Central memory CD8-positive, alpha-beta T cell (primary cell): ENCODE measurements around the gene METTL15.
A peak's percentile ranks its signal among the peaks of the same experiment; 100 is the strongest.
"Not testable (repeated sequence)": the region's sequence is repeated elsewhere in the genome, so short reads cannot be mapped to it uniquely, and the experiment has no call there.

ENCODE experiments used
- ATAC-seq: fragments of 150-1000 bp; cut with Tn5 transposase; replicated peaks from 2 replicates; pipeline ENCODE4 v1.10.0; 2022; ENCODE audit warnings: mild to moderate bottlenecking, moderate FRiP score, moderate number of reproducible peaks; ENCODE audit not compliant: poor library complexity, severe bottlenecking; ENCODE audit errors: extremely low read depth
- DNase-seq, 2 donors: peaks; one replicate each; pipeline ENCODE4 v3.0.0; 2021; ENCODE audit warnings: low spot score in 2 of 2
- H3K27ac Mint-ChIP-seq: one replicate; pipeline ENCODE4 v1.8.0; 2022; ENCODE audit warnings: low read depth, mild to moderate bottlenecking, moderate library complexity, mixed read lengths
- H3K27me3 Mint-ChIP-seq: one replicate; pipeline ENCODE4 v1.8.0; 2022; ENCODE audit warnings: mixed read lengths
- H3K36me3 Mint-ChIP-seq: one replicate; pipeline ENCODE4 v1.8.0; 2022; ENCODE audit warnings: mild to moderate bottlenecking, moderate library complexity, mixed read lengths; ENCODE audit not compliant: insufficient read depth
- H3K4me1 Mint-ChIP-seq: one replicate; pipeline ENCODE4 v1.8.0; 2022; ENCODE audit warnings: mixed read lengths
- H3K4me3 Mint-ChIP-seq: one replicate; pipeline ENCODE4 v1.8.0; 2022; ENCODE audit warnings: mild to moderate bottlenecking, moderate library complexity, mixed read lengths
- H3K9me3 Mint-ChIP-seq: one replicate; pipeline ENCODE4 v1.8.0; 2022; ENCODE audit warnings: mixed read lengths

Gene METTL15

DNA sequence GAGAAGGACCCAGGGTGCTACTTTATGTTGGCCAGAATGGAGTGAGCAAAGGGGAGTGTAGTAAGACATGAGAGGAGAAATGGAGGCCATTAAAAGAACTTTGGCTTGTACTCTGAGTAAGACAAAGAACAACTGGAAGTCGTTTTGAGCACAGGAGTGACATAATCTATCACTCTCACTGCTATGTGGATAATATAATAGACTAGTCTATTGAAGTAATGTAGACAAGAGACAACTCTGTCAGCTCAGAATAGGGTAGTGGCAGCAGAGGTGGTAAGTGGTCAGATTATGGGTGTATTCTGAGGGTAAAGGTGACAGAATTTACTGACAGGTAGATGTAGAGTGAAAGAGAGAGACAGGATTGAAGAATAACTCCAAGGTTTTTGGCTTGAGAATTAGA, 8.5 kb upstream of the METTL15 start:
- no peak overlapping the region for H3K4me3 Mint-ChIP-seq
- H3K36me3 Mint-ChIP-seq: no peaks in the 10 kb centered on the region
- no peaks in the 10 kb centered on the region for H3K27me3 Mint-ChIP-seq
- peaks cover 4% of the 10 kb centered on the region for H3K4me1 Mint-ChIP-seq
- no peaks in the 10 kb centered on the region for H3K9me3 Mint-ChIP-seq
- DNase-seq (no peak), ATAC-seq (no peak)
- H3K27ac Mint-ChIP-seq: no peak overlapping the region

DNA sequence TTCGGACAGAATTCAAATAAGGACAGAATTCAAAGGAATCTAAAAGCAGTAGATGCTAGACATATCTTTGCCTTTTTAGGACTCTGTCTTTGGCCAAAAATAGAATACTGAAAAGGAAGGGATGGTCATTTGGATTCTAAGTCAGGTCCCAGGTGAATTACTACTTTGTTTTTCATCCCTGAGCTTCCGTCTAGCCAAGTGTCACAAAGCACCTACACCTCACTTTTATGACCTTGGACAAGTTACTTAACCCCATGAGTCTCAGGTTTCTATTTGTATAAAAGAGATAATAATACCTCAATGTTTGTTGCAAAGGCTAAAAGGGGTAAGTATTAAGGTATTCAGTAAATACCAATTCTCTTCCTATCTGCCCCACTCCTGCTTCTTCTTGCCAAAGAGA, 7.5 kb upstream of the METTL15 start:
- Mint-ChIP-seq H3K36me3 (no peaks in the 10 kb centered on the region), H3K9me3 (no peaks in the 10 kb centered on the region), H3K4me3 (no peak overlapping the region), H3K27me3 (no peaks in the 10 kb centered on the region), H3K4me1 (peaks cover 4% of the 10 kb centered on the region), H3K27ac (no peak overlapping the region)
- ATAC-seq: no peak
- no peak for DNase-seq

DNA sequence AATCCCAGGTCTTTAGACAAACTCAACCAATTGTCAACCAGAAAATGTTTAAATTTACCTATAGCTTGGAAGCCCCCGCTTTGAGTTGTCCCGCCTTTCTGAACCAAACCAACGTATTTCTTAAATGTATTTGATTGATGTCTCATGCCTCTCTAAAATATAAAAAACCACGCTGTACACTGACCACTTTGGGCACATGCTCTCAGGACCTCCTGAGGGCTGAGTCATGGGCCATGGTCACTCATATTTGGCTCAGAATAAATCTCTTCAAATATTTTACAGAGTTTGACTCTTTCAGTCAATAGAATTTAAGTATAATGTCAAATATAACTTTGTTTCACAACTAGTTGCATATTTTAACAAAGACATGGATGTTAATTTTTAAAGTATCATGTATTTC, 5.9 kb upstream of the METTL15 start:
- H3K27ac Mint-ChIP-seq, DNase-seq, H3K36me3 Mint-ChIP-seq, H3K4me3 Mint-ChIP-seq, H3K27me3 Mint-ChIP-seq, ATAC-seq, H3K9me3 Mint-ChIP-seq: not testable (repeated sequence)
- H3K4me1 Mint-ChIP-seq: peaks cover 11% of the 10 kb centered on the region

DNA sequence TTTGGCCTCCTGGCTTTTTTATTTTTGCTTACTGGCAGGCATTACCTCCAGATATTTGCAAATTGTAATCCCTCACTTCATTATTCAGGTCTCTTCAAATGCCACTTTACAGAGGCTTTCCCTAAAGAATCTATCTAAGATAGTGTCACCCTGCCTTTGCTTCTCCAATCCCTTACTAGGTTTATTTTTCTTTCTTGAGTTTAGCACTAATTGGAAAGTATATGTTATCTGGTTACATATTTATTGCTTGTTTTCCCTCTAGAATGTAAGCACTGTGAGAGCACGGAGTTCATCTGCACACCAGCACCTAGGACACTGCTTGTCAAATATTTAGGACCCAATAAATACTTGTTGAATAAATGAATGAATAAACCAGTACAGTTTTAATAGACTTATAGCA, 3.8 kb upstream of the METTL15 start:
- ATAC-seq (no peak), DNase-seq (no peak)
- H3K9me3 Mint-ChIP-seq: no peaks in the 10 kb centered on the region
- H3K4me3 Mint-ChIP-seq: no peak overlapping the region
- peak overlapping the region; percentile 2 for H3K27ac Mint-ChIP-seq
- H3K4me1 Mint-ChIP-seq: peaks cover 25% of the 10 kb centered on the region
- H3K27me3 Mint-ChIP-seq: no peaks in the 10 kb centered on the region
- peaks cover 12% of the 10 kb centered on the region for H3K36me3 Mint-ChIP-seq

DNA sequence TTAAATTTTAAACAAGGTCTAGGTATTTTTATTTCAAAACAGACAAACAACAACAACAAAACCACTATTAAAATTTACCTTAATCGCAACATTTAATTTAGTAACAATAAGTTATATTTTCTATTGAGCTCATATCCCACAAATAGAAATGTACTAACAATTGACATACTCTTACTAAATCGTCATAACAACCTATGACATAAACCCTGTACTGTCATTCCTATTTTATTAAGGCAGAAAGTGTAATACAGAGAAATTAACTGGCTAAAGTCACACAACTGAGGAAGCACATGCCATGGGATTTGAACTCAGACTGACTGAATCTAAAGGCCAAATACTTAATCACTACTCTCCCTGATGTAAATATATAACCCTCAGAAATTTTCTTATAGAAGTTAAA, 3.2 kb upstream of the METTL15 start:
- ATAC-seq (no peak), DNase-seq (no peak)
- no peaks in the 10 kb centered on the region for H3K27me3 Mint-ChIP-seq
- H3K27ac Mint-ChIP-seq: no peak overlapping the region
- H3K4me3 Mint-ChIP-seq: no peak overlapping the region
- H3K36me3 Mint-ChIP-seq: peaks cover 15% of the 10 kb centered on the region
- H3K9me3 Mint-ChIP-seq: no peaks in the 10 kb centered on the region
- H3K4me1 Mint-ChIP-seq: peaks cover 27% of the 10 kb centered on the region

DNA sequence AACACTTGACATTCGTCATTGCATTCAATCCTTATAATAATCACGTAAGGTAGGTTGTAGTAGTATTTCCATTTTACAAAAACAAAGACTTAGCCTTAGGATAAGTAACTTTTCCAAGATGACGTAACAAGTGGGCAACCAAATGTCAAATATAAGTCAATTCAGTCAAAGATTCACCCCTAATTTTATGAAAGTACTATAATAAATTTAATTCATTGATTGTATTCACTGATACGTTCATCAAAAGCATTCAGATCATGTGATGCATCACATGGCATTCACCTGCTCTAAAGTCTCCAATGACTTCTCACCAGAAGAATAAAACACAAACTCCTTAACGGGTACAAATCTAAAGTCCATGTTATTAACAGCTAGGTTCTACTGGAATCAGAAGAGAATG, 2.3 kb upstream of the METTL15 start:
- DNase-seq: no peak
- no peak for ATAC-seq
- Mint-ChIP-seq H3K4me1 (peaks cover 36% of the 10 kb centered on the region), H3K27me3 (no peaks in the 10 kb centered on the region), H3K4me3 (peak overlapping the region; percentile 92), H3K27ac (peak overlapping the region; percentile 57), H3K9me3 (no peaks in the 10 kb centered on the region), H3K36me3 (peaks cover 21% of the 10 kb centered on the region)

GRCh38 chr11:28106353-28107043, 1.7 kb upstream of the METTL15 start:
- Mint-ChIP-seq H3K27me3 (no peaks in the 10 kb centered on the region), H3K9me3 (no peaks in the 10 kb centered on the region), H3K36me3 (peaks cover 22% of the 10 kb centered on the region), H3K27ac (peak overlapping the region; percentile 98), H3K4me3 (peak overlapping the region; percentile 92), H3K4me1 (peaks cover 37% of the 10 kb centered on the region)
- no peak for ATAC-seq
- DNase-seq: no peak

- ATAC-seq (peak; percentile 26), DNase-seq (no peak)
- peaks cover 22% of the 10 kb centered on the region for H3K36me3 Mint-ChIP-seq
- H3K4me3 Mint-ChIP-seq: peak overlapping the region; percentile 92
- H3K27me3 Mint-ChIP-seq: no peaks in the 10 kb centered on the region
- peak overlapping the region; percentile 98 for H3K27ac Mint-ChIP-seq
- no peaks in the 10 kb centered on the region for H3K9me3 Mint-ChIP-seq
- H3K4me1 Mint-ChIP-seq: peaks cover 44% of the 10 kb centered on the region
Measured at GRCh38 chr11:28107191-28107749, 918 bp upstream of the METTL15 start.

DNA sequence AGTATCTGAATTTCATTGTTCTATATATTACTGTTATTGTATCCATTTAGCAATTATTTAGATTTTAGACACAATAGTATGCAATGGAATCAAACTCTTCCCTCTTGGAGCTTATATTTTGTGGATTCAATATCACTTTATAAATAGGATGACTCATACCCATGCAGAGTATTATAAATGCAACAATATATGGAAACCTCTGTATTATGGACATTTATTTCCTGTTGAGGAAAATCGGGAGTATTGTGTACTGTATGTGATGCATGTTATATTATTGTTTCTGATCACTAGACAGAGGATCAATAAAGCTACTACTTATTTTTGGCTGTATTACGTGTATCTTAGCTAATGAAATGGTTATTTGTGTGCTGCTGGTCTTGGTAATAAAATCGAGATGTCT, 770 bp downstream of the METTL15 start:
- Mint-ChIP-seq H3K27ac (peak overlapping the region; percentile 98), H3K27me3 (no peaks in the 10 kb centered on the region), H3K9me3 (no peaks in the 10 kb centered on the region), H3K36me3 (peaks cover 22% of the 10 kb centered on the region), H3K4me1 (peaks cover 47% of the 10 kb centered on the region), H3K4me3 (peak overlapping the region; percentile 92)
- DNase-seq (no peak), ATAC-seq (no peak)

DNA sequence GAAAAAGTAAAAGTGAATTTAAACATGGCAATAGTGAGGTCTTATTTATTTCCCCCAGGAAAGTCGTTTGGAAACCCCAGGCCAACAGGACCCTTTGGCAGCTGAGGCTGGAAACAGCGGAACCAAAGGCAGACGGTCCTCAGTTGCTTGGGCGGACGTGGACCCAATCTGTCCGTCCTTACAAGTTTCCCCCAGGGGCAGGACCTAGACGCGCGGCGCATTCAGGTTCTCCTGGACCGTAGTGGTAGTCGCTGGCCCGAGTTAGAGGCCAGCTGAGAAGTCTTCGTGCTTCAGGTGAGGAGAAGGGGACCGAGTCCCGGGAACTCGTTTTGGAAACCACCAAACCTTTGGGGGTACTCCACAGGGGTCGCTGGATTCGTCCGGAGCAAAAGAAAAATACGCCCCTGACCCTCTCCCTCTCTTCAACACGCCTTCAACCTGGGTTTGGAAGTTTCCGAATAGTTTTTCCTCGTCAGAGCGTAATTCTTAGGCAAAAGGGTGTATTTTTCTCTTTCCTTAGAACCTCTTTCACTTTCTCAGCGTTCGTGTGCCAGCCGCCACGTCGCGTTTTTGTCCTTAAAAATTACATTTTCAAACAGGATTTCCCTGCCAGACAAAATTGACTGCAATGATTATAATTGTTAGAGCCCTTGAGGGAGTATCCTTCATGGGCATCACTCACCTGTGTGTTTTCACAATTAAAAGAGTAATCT, 2.1 kb downstream of the METTL15 start:
- H3K4me1 Mint-ChIP-seq: peaks cover 50% of the 10 kb centered on the region
- H3K9me3 Mint-ChIP-seq: no peaks in the 10 kb centered on the region
- H3K27ac Mint-ChIP-seq: peak overlapping the region; percentile 98
- peaks cover 24% of the 10 kb centered on the region for H3K36me3 Mint-ChIP-seq
- peak; percentile 21 to 30 for DNase-seq
- no peaks in the 10 kb centered on the region for H3K27me3 Mint-ChIP-seq
- no peak for ATAC-seq
- peak overlapping the region; percentile 92 for H3K4me3 Mint-ChIP-seq

DNA sequence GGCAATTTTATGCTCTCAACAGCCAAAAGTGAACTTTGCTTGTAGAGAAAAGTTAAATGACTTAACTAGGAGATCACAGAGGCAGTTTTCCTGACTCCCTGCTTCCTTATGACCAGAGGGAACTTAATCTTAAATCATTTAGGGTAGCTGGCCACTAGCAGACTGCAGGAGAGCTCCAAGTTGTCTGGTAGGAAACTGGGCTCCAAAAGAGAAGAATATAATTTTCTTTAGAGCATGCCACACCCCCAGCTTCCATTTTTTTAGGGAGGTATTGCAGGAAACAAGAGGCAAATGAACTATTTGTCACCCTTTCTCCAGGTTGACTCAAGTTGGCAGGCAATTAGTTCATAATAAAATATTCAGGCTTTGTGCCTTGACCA, 2.6 kb downstream of the METTL15 start:
- no peaks in the 10 kb centered on the region for H3K9me3 Mint-ChIP-seq
- DNase-seq (no peak), ATAC-seq (no peak)
- peaks cover 24% of the 10 kb centered on the region for H3K36me3 Mint-ChIP-seq
- peaks cover 50% of the 10 kb centered on the region for H3K4me1 Mint-ChIP-seq
- peak overlapping the region; percentile 98 for H3K27ac Mint-ChIP-seq
- H3K4me3 Mint-ChIP-seq: peak overlapping the region; percentile 92
- no peaks in the 10 kb centered on the region for H3K27me3 Mint-ChIP-seq

DNA sequence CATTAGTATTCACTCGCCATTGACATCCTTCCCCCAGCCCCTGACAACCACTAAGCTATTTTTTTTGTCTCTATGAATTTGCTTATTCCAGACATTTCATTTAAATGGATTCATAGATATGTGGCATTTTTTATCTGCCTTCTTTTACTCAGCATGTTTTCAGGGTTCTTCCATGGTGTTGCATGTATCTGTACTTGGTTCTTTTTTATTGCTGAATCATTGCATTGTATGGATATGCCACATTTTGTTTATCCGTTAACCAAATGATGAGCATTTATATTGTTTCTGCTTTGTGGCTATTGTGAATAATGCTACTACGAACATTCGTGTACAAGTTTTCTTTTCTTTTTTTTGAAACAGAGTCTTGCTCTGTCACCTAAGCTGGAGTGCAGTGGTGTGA, 5.9 kb downstream of the METTL15 start:
- Mint-ChIP-seq H3K4me1 (peaks cover 36% of the 10 kb centered on the region), H3K27ac (no peak overlapping the region), H3K4me3 (no peak overlapping the region), H3K27me3 (no peaks in the 10 kb centered on the region), H3K36me3 (peaks cover 12% of the 10 kb centered on the region), H3K9me3 (no peaks in the 10 kb centered on the region)
- no peak for DNase-seq
- ATAC-seq: no peak

- Mint-ChIP-seq H3K27ac (no peak overlapping the region), H3K27me3 (no peaks in the 10 kb centered on the region), H3K4me1 (peaks cover 32% of the 10 kb centered on the region), H3K9me3 (no peaks in the 10 kb centered on the region), H3K36me3 (peaks cover 11% of the 10 kb centered on the region), H3K4me3 (no peak overlapping the region)
- no peak for DNase-seq
- no peak for ATAC-seq
Measured at GRCh38 chr11:28114731-28115130, 6.5 kb downstream of the METTL15 start.
